ENCODE data around the gene PLEK. TPM values are rescaled to one million over a fixed set of nuclear protein-coding genes. Genes with fewer than 3 reads are reported as not detected.

PLEK gene
- total and polyA plus RNA-seq, 10 of the 15 experiments (the other 5 are each of a cell fraction or from before 2014, with no cell fraction given) = 229 to 804 (median 362) TPM

GRCh38 chr2:68403199-68403644, 38.1 kb downstream of the PLEK start (continued):
- peak; percentile 77 for TF ChIP-seq RUNX3 (IDR thresholded peaks at IDR 0.05; ENCODE audit: low read length)
- peak; percentile 54; the same call in 1 of the 2 replicates for TF ChIP-seq FOXK2 (IDR thresholded peaks at IDR 0.05)

- FAIRE-seq (no peak), ATAC-seq (peak; percentile 90), DNase-seq (ENCODE audit: low read depth, low spot score) (no peak)
- BruUV-seq (replicated peaks) = no TSS peak
- intact Hi-C loops (cut with micrococcal nuclease; ENCODE audit: unreplicated experiment) = no loop called here
- H4K20me1 ChIP-seq (ENCODE audit: control insufficient read depth, insufficient read depth) = no peaks in the 10 kb centered on the region
- H3K4me3 ChIP-seq = 0 out of 2 replicates have a peak overlapping the region, but pooled peaks have one; percentile 12
- in situ Hi-C loops (cut with MboI) = no loop called here
- CTCF ChIA-PET = interaction anchor here (1.0 to 2.8 kb wide), 5 partner anchors 8 to 166 kb away, joined by 3 to 14 read pairs (median 4); no protein-coding TSS in a partner anchor
- H3K9me3 ChIP-seq (replicated peaks; ENCODE audit: control insufficient read depth, insufficient read depth, low read length) = no peaks in the 10 kb centered on the region; the same call in 1 of the 3 replicates
- H2AFZ ChIP-seq (ENCODE audit: control insufficient read depth, low read depth, low read length) = no peak overlapping the region
- H3K27ac ChIP-seq (ENCODE audit: control insufficient read depth, insufficient read depth) = no peak overlapping the region
- 0 out of 2 replicates have a peak overlapping the region, but pooled peaks have one; percentile 14 for H3K4me2 ChIP-seq (ENCODE audit: control insufficient read depth, insufficient read depth)
- no peaks in the 10 kb centered on the region for H3K36me3 ChIP-seq (ENCODE audit: control insufficient read depth in 2 of 2, insufficient read depth in 2 of 2, low read length in 1 of 2)
- SMC1A ChIA-PET (ENCODE audit: uncharacterized antibody, unreplicated experiment) = interaction anchor here (0.7 to 7.6 kb wide), 16 partner anchors 10 to 43 kb away, joined by 3 to 113 read pairs (median 8); partner anchors contain the start of gene PLEK
- POLR2A ChIA-PET = interaction anchor here (0.7 to 5.0 kb wide), 8 partner anchors 9 to 43 kb away, joined by 3 to 48 read pairs (median 4); partner anchors contain the start of gene PLEK
- TF ChIP-seq EGR1 (IDR thresholded peaks at IDR 0.05; ENCODE audit: borderline replicate concordance in 1 of 2, low read depth in 2 of 2, low read length in 2 of 2) (no peak), MXI1 (IDR thresholded peaks at IDR 0.05; ENCODE audit: low read depth, low read length) (0 out of 2 replicates have a peak, but pooled peaks have one; percentile 29), POU2F2 (IDR thresholded peaks at IDR 0.05; ENCODE audit: borderline replicate concordance, low read depth, low read length) (peak; percentile 81; the same call in 1 of the 3 replicates), NR2C2 (IDR thresholded peaks at IDR 0.05; ENCODE audit: borderline replicate concordance, control insufficient read depth, insufficient read length, low read depth) (no peak), BMI1 (IDR thresholded peaks at IDR 0.05; ENCODE audit: borderline replicate concordance) (peak; percentile 73; the same call in 1 of the 2 replicates), MEF2B (IDR thresholded peaks at IDR 0.05; ENCODE audit: partially characterized antibody, poor library complexity, severe bottlenecking) (peak; percentile 93), SPI1 (IDR thresholded peaks at IDR 0.05; ENCODE audit: borderline replicate concordance, insufficient read depth, low read depth, low read length) (no peak), EED (IDR thresholded peaks at IDR 0.05; ENCODE audit: low read depth) (no peak), MTA3 (IDR thresholded peaks at IDR 0.05; ENCODE audit: borderline replicate concordance, low read length) (0 out of 2 replicates have a peak, but pooled peaks have one; percentile 34)
- TF ChIP-seq, protein P1, sequence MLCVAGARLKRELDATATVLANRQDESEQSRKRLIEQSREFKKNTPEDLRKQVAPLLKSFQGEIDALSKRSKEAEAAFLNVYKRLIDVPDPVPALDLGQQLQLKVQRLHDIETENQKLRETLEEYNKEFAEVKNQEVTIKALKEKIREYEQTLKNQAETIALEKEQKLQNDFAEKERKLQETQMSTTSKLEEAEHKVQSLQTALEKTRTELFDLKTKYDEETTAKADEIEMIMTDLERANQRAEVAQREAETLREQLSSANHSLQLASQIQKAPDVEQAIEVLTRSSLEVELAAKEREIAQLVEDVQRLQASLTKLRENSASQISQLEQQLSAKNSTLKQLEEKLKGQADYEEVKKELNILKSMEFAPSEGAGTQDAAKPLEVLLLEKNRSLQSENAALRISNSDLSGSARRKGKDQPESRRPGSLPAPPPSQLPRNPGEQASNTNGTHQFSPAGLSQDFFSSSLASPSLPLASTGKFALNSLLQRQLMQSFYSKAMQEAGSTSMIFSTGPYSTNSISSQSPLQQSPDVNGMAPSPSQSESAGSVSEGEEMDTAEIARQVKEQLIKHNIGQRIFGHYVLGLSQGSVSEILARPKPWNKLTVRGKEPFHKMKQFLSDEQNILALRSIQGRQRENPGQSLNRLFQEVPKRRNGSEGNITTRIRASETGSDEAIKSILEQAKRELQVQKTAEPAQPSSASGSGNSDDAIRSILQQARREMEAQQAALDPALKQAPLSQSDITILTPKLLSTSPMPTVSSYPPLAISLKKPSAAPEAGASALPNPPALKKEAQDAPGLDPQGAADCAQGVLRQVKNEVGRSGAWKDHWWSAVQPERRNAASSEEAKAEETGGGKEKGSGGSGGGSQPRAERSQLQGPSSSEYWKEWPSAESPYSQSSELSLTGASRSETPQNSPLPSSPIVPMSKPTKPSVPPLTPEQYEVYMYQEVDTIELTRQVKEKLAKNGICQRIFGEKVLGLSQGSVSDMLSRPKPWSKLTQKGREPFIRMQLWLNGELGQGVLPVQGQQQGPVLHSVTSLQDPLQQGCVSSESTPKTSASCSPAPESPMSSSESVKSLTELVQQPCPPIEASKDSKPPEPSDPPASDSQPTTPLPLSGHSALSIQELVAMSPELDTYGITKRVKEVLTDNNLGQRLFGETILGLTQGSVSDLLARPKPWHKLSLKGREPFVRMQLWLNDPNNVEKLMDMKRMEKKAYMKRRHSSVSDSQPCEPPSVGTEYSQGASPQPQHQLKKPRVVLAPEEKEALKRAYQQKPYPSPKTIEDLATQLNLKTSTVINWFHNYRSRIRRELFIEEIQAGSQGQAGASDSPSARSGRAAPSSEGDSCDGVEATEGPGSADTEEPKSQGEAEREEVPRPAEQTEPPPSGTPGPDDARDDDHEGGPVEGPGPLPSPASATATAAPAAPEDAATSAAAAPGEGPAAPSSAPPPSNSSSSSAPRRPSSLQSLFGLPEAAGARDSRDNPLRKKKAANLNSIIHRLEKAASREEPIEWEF (IDR thresholded peaks at IDR 0.05; ENCODE audit: insufficient replicate concordance, low read depth, low read length) = peak; percentile 41
- TF ChIP-seq, protein P2, sequence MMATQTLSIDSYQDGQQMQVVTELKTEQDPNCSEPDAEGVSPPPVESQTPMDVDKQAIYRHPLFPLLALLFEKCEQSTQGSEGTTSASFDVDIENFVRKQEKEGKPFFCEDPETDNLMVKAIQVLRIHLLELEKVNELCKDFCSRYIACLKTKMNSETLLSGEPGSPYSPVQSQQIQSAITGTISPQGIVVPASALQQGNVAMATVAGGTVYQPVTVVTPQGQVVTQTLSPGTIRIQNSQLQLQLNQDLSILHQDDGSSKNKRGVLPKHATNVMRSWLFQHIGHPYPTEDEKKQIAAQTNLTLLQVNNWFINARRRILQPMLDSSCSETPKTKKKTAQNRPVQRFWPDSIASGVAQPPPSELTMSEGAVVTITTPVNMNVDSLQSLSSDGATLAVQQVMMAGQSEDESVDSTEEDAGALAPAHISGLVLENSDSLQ (IDR thresholded peaks at IDR 0.05) = peak; percentile 56; the same call in 1 of the 2 replicates
- H3K79me2 ChIP-seq (ENCODE audit: control insufficient read depth, insufficient read depth, low read length) = no peaks in the 10 kb centered on the region
- 30% methylated on average over 2 of the region's 2 CpGs for WGBS (ENCODE audit: insufficient coverage, insufficient replicate concordance, low lambda C conversion rate, missing lambda C conversion rate)
- H3K27me3 ChIP-seq (replicated peaks in 1 of 2; ENCODE audit: control insufficient read depth in 2 of 2, insufficient read depth in 2 of 2, low read length in 1 of 2) = no peaks in the 10 kb centered on the region
- peaks cover 25% of the 10 kb centered on the region for H3K4me1 ChIP-seq (ENCODE audit: control insufficient read depth, insufficient read depth, low read length)
- H3K9ac ChIP-seq (ENCODE audit: control insufficient read depth, insufficient read depth, low read length) = no peak overlapping the region
- RAD21 ChIA-PET (ENCODE audit: unreplicated experiment) = interaction anchor here (2.5 to 7.2 kb wide), 5 partner anchors 14 to 38 kb away, joined by 8 to 61 read pairs (median 31); partner anchors contain the start of gene PLEK
Measured at GRCh38 chr2:68404164-68404563, 39.1 kb downstream of the PLEK start.

Measured in GM12878 (cell line).